Liver (tissue), 3 donors: Measurements from ENCODE around the gene NEURL3.

Experiments used
- ATF3 ChIP-seq: IDR thresholded peaks from 2 replicates; pipeline ENCODE4 v1.6.1; 2016; ENCODE audit warnings: antibody characterized with exemption
- CTCF ChIP-seq: fragments of 150-350 bp; IDR thresholded peaks from 2 replicates; pipeline ENCODE4 v1.5.1; 2017; ENCODE audit warnings: improper control_type of control experiment, low read depth, low read length; ENCODE audit not compliant: missing input control
- EGR1 ChIP-seq, 2 donors: IDR thresholded peaks; 2 replicates each; pipeline ENCODE4 v1.6.1; 2016 to 2018; ENCODE audit warnings: antibody characterized with exemption in 2 of 2, low read depth in 2 of 2
- FOXA1 ChIP-seq: IDR thresholded peaks from 2 replicates; pipeline ENCODE4 v1.6.1; 2016; ENCODE audit warnings: antibody characterized with exemption
- MAX ChIP-seq: IDR thresholded peaks from 2 replicates; pipeline ENCODE4 v1.6.1; 2016; ENCODE audit warnings: antibody characterized with exemption
- RAD21 ChIP-seq, 2 donors: IDR thresholded peaks; 2 replicates each; pipeline ENCODE4 v1.6.1; 2016; ENCODE audit warnings: antibody characterized with exemption in 2 of 2, mild to moderate bottlenecking in 2 of 2
- RXRA ChIP-seq, 2 donors: IDR thresholded peaks; 2 replicates each; pipeline ENCODE4 v1.6.1; 2017 to 2018; ENCODE audit warnings: antibody characterized with exemption in 2 of 2, mild to moderate bottlenecking in 1 of 2
- SP1 ChIP-seq: IDR thresholded peaks from 2 replicates; pipeline ENCODE4 v1.6.1; 2018; ENCODE audit warnings: antibody characterized with exemption, mild to moderate bottlenecking
- YY1 ChIP-seq: IDR thresholded peaks from 2 replicates; pipeline ENCODE4 v1.6.1; 2016; ENCODE audit warnings: antibody characterized with exemption, mild to moderate bottlenecking
- TF ChIP-seq, protein P1 (sequence below): IDR thresholded peaks from 2 replicates; pipeline ENCODE4 v1.6.1; 2016; ENCODE audit warnings: antibody characterized with exemption
- TF ChIP-seq, protein P2 (sequence below): IDR thresholded peaks from 2 replicates; pipeline ENCODE4 v1.6.1; 2016; ENCODE audit warnings: antibody characterized with exemption, mild to moderate bottlenecking
- donor health status: healthy.
- donor health status: healthy.

DNA sequence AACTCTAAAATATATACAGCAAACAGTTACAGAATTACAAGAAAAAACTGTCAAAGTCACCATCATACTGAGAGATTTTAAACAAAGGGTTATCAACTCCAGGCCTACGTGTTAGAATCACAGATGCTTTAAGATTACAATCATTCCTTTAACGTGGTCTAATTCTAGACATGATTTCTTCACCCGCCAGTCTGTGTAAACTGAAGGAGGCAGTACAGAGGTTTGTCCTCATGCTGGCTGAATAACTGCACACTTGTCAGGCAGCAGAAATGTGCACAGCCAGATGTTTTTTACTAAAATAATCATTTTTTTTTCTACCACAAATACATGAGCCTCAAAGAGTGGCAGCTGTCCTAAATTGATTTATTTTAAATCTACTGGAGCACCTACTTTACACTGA lies 15.5 kb upstream of the NEURL3 start:
- TF ChIP-seq RXRA (IDR thresholded peaks at IDR 0.05) = no peak
- no peak for TF ChIP-seq CTCF
- TF ChIP-seq, protein P1, sequence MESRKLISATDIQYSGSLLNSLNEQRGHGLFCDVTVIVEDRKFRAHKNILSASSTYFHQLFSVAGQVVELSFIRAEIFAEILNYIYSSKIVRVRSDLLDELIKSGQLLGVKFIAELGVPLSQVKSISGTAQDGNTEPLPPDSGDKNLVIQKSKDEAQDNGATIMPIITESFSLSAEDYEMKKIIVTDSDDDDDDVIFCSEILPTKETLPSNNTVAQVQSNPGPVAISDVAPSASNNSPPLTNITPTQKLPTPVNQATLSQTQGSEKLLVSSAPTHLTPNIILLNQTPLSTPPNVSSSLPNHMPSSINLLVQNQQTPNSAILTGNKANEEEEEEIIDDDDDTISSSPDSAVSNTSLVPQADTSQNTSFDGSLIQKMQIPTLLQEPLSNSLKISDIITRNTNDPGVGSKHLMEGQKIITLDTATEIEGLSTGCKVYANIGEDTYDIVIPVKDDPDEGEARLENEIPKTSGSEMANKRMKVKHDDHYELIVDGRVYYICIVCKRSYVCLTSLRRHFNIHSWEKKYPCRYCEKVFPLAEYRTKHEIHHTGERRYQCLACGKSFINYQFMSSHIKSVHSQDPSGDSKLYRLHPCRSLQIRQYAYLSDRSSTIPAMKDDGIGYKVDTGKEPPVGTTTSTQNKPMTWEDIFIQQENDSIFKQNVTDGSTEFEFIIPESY = no peak
- TF ChIP-seq MAX = no peak
- TF ChIP-seq SP1 = no peak
- no peak for TF ChIP-seq FOXA1
- TF ChIP-seq YY1 = no peak
- TF ChIP-seq, protein P2, sequence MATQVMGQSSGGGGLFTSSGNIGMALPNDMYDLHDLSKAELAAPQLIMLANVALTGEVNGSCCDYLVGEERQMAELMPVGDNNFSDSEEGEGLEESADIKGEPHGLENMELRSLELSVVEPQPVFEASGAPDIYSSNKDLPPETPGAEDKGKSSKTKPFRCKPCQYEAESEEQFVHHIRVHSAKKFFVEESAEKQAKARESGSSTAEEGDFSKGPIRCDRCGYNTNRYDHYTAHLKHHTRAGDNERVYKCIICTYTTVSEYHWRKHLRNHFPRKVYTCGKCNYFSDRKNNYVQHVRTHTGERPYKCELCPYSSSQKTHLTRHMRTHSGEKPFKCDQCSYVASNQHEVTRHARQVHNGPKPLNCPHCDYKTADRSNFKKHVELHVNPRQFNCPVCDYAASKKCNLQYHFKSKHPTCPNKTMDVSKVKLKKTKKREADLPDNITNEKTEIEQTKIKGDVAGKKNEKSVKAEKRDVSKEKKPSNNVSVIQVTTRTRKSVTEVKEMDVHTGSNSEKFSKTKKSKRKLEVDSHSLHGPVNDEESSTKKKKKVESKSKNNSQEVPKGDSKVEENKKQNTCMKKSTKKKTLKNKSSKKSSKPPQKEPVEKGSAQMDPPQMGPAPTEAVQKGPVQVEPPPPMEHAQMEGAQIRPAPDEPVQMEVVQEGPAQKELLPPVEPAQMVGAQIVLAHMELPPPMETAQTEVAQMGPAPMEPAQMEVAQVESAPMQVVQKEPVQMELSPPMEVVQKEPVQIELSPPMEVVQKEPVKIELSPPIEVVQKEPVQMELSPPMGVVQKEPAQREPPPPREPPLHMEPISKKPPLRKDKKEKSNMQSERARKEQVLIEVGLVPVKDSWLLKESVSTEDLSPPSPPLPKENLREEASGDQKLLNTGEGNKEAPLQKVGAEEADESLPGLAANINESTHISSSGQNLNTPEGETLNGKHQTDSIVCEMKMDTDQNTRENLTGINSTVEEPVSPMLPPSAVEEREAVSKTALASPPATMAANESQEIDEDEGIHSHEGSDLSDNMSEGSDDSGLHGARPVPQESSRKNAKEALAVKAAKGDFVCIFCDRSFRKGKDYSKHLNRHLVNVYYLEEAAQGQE = no peak
- TF ChIP-seq ATF3 = no peak
- no peak for TF ChIP-seq EGR1 (IDR thresholded peaks at IDR 0.05; ENCODE audit: low read depth in 2 of 2)
- no peak for TF ChIP-seq RAD21 (IDR thresholded peaks at IDR 0.05)
